Measurements from ENCODE around the gene RBMS3.

- TF ChIP-seq EZH2phosphoT487 (IDR thresholded peaks at IDR 0.05; ENCODE audit: low read depth, severe bottlenecking, unreplicated experiment) (no peak), CTCF (IDR thresholded peaks at IDR 0.05; ENCODE audit: poor library complexity) (no peak), EZH2 (IDR thresholded peaks at IDR 0.05; ENCODE audit: borderline replicate concordance) (no peak)
Measured at GRCh38 chr3:29926378-29926777, 645.5 kb downstream of the RBMS3 start.

Measured in hepatocyte (in vitro differentiated cells).